Activated T-helper 2 cell treated with anti-CD3 and anti-CD28 coated beads, Interferon-gamma antibody, Interleukin-2, Interleukin-4, amounts not matched to agents 10 μg/mL and 5 μg/mL and 100 μg/mL, durations not matched to agents 14 hours and 24 hours and 36 hours (primary cell): Measurements from ENCODE around the gene AKR7A3. TPM values are rescaled to one million over a fixed set of nuclear protein-coding genes. Genes with fewer than 3 reads are reported as not detected.

Source experiments
- DNase-seq: peaks from one replicate; pipeline ENCODE4 v3.0.0; 2021; ENCODE audit warnings: low spot score
- H3K27ac Mint-ChIP-seq: one replicate; pipeline ENCODE4 v1.8.0; 2021; ENCODE audit warnings: mixed read lengths
- H3K27me3 Mint-ChIP-seq: one replicate; pipeline ENCODE4 v1.8.0; 2021; ENCODE audit warnings: low read depth, mixed read lengths
- H3K36me3 Mint-ChIP-seq: one replicate; pipeline ENCODE4 v1.8.0; 2021; ENCODE audit warnings: low read depth, mixed read lengths
- H3K4me1 Mint-ChIP-seq: one replicate; pipeline ENCODE4 v1.8.0; 2021; ENCODE audit warnings: low read depth, mixed read lengths
- H3K4me3 Mint-ChIP-seq: one replicate; pipeline ENCODE4 v1.8.0; 2021; ENCODE audit warnings: low read depth, mild to moderate bottlenecking, moderate library complexity, mixed read lengths
- H3K9me3 Mint-ChIP-seq: one replicate; pipeline ENCODE4 v1.8.0; 2021; ENCODE audit warnings: mixed read lengths
- intact Hi-C: fragments of 100-400 bp; cut with micrococcal nuclease; formaldehyde crosslinking; loops from one replicate; pipeline ENCODE4 v1.15.1; 2023
- total RNA-seq: library from RNA; stranded (reverse); gene quantifications from 2 replicates; pipeline ENCODE4 v1.2.3, GENCODE V29; 2022

AKR7A3 gene
- total RNA-seq, 1 donor from 2014 or later: 2.1 TPM

GRCh38 chr1:19313961-19314882 is 25.7 kb upstream of the AKR7A3 start:
- Mint-ChIP-seq H3K4me3 (no peak overlapping the region), H3K27me3 (no peaks in the 10 kb centered on the region), H3K9me3 (no peaks in the 10 kb centered on the region), H3K4me1 (peaks cover 26% of the 10 kb centered on the region), H3K27ac (no peak overlapping the region), H3K36me3 (peaks cover 10% of the 10 kb centered on the region)
- intact Hi-C loops: no loop called here
- DNase-seq: no peak

- DNase-seq: no peak
- intact Hi-C loops: no loop called here
- no peaks in the 10 kb centered on the region for H3K9me3 Mint-ChIP-seq
- H3K27me3 Mint-ChIP-seq: no peaks in the 10 kb centered on the region
- H3K4me1 Mint-ChIP-seq: peaks cover 31% of the 10 kb centered on the region
- peak overlapping the region; percentile 85 for H3K4me3 Mint-ChIP-seq
- H3K27ac Mint-ChIP-seq: peak overlapping the region; percentile 12
- H3K36me3 Mint-ChIP-seq: peaks cover 13% of the 10 kb centered on the region
Measured at GRCh38 chr1:19313636-19313959, 25.0 kb upstream of the AKR7A3 start.

GRCh38 chr1:19312782-19313635 is 24.4 kb upstream of the AKR7A3 start:
- Mint-ChIP-seq H3K36me3 (peaks cover 13% of the 10 kb centered on the region), H3K27me3 (no peaks in the 10 kb centered on the region), H3K9me3 (no peaks in the 10 kb centered on the region), H3K4me1 (peaks cover 31% of the 10 kb centered on the region), H3K27ac (peak overlapping the region; percentile 12), H3K4me3 (peak overlapping the region; percentile 85)
- intact Hi-C loops: loop anchor here (1.0 kb wide), 1 partner anchor 62 kb away; the partner anchor contains the start of genes EMC1 and MRTO4
- DNase-seq: no peak

GRCh38 chr1:19311931-19312781 is 23.6 kb upstream of the AKR7A3 start, which contains the start of the genes AKR7A2 and SLC66A1:
TSS of gene AKR7A2 (minus strand) at chr1:19312144. CDS start at chr1:19312124, 20 bp downstream.
TSS of gene SLC66A1 (plus strand) at chr1:19312326. CDS start at chr1:19317678, 5,352 bp downstream.
- peak within 1 kb of the TSS; percentile 93 for H3K4me3 Mint-ChIP-seq
- H3K27me3 Mint-ChIP-seq: no peaks in the 10 kb centered on the region
- peaks cover 19% of the 10 kb centered on the region for H3K36me3 Mint-ChIP-seq
- H3K27ac Mint-ChIP-seq: peak within 1 kb of the TSS; percentile 78
- peak; percentile 91 for DNase-seq
- intact Hi-C loops: loop anchor here (1.0 kb wide), 1 partner anchor 61 kb away; the partner anchor contains the start of genes EMC1 and MRTO4
- peaks cover 31% of the 10 kb centered on the region for H3K4me1 Mint-ChIP-seq
- no peaks in the 10 kb centered on the region for H3K9me3 Mint-ChIP-seq

GRCh38 chr1:19311503-19311930 is 22.9 kb upstream of the AKR7A3 start:
- Mint-ChIP-seq H3K9me3 (no peaks in the 10 kb centered on the region), H3K27ac (peak overlapping the region; percentile 78), H3K4me3 (peak overlapping the region; percentile 93), H3K36me3 (peaks cover 22% of the 10 kb centered on the region), H3K27me3 (no peaks in the 10 kb centered on the region), H3K4me1 (peaks cover 31% of the 10 kb centered on the region)
- intact Hi-C loops: no loop called here
- DNase-seq: no peak

- Mint-ChIP-seq H3K4me3 (peak overlapping the region; percentile 93), H3K27me3 (no peaks in the 10 kb centered on the region), H3K9me3 (no peaks in the 10 kb centered on the region), H3K36me3 (peaks cover 22% of the 10 kb centered on the region), H3K27ac (peak overlapping the region; percentile 78), H3K4me1 (peaks cover 27% of the 10 kb centered on the region)
- intact Hi-C loops: no loop called here
- no peak for DNase-seq
Measured at GRCh38 chr1:19310720-19311502, 22.3 kb upstream of the AKR7A3 start.

- peaks cover 22% of the 10 kb centered on the region for H3K4me1 Mint-ChIP-seq
- no peak for DNase-seq
- no peak overlapping the region for H3K27ac Mint-ChIP-seq
- H3K9me3 Mint-ChIP-seq: no peaks in the 10 kb centered on the region
- H3K36me3 Mint-ChIP-seq: peaks cover 31% of the 10 kb centered on the region
- intact Hi-C loops: no loop called here
- H3K27me3 Mint-ChIP-seq: no peaks in the 10 kb centered on the region
- H3K4me3 Mint-ChIP-seq: peak overlapping the region; percentile 93
Measured at GRCh38 chr1:19310061-19310460, 21.5 kb upstream of the AKR7A3 start.

- intact Hi-C loops: no loop called here
- peak overlapping the region; percentile 38 for H3K4me3 Mint-ChIP-seq
- no peaks in the 10 kb centered on the region for H3K9me3 Mint-ChIP-seq
- H3K27me3 Mint-ChIP-seq: no peaks in the 10 kb centered on the region
- H3K4me1 Mint-ChIP-seq: peaks cover 22% of the 10 kb centered on the region
- no peak for DNase-seq
- H3K27ac Mint-ChIP-seq: no peak overlapping the region
- H3K36me3 Mint-ChIP-seq: peaks cover 37% of the 10 kb centered on the region
Measured at GRCh38 chr1:19309123-19309813, 20.7 kb upstream of the AKR7A3 start.

- H3K36me3 Mint-ChIP-seq: peaks cover 40% of the 10 kb centered on the region
- H3K4me3 Mint-ChIP-seq: peak overlapping the region; percentile 38
- intact Hi-C loops: no loop called here
- H3K27me3 Mint-ChIP-seq: no peaks in the 10 kb centered on the region
- H3K4me1 Mint-ChIP-seq: peaks cover 22% of the 10 kb centered on the region
- H3K27ac Mint-ChIP-seq: no peak overlapping the region
- H3K9me3 Mint-ChIP-seq: no peaks in the 10 kb centered on the region
- DNase-seq: no peak
Measured at GRCh38 chr1:19308509-19308907, 19.9 kb upstream of the AKR7A3 start.

- no peak for DNase-seq
- H3K4me3 Mint-ChIP-seq: no peak overlapping the region
- peaks cover 44% of the 10 kb centered on the region for H3K36me3 Mint-ChIP-seq
- H3K27me3 Mint-ChIP-seq: no peaks in the 10 kb centered on the region
- H3K27ac Mint-ChIP-seq: no peak overlapping the region
- H3K9me3 Mint-ChIP-seq: no peaks in the 10 kb centered on the region
- peaks cover 16% of the 10 kb centered on the region for H3K4me1 Mint-ChIP-seq
- intact Hi-C loops: no loop called here
Measured at GRCh38 chr1:19307794-19308508, 19.4 kb upstream of the AKR7A3 start.

GRCh38 chr1:19306941-19307340 is 18.4 kb upstream of the AKR7A3 start:
- Mint-ChIP-seq H3K9me3 (no peaks in the 10 kb centered on the region), H3K4me1 (peaks cover 13% of the 10 kb centered on the region), H3K27me3 (no peaks in the 10 kb centered on the region), H3K36me3 (peaks cover 49% of the 10 kb centered on the region), H3K27ac (no peak overlapping the region), H3K4me3 (no peak overlapping the region)
- intact Hi-C loops: no loop called here
- no peak for DNase-seq
